Calu3 (cell line): ENCODE results near the gene SMIM17. TPM values are rescaled to one million over a fixed set of nuclear protein-coding genes. Genes with fewer than 3 reads are reported as not detected.

Source experiments
- BruUV-seq: library from RNA; stranded (reverse); fragments of 400-500 nt; replicated peaks from 2 replicates; lab custom pipeline; 2021; lab: Mats Ljungman, UMichigan
- CTCF ChIA-PET: fragments of 300-600 bp; sonication (Branson Sonifier 250); formaldehyde crosslinking; loops from one replicate; lab custom pipeline; 2022; ENCODE audit warnings: antibody characterized with exemption; lab: Charles Lee
- DNase-seq: peaks from one replicate; pipeline ENCODE4 v3.0.0; 2022
- H3K27ac Mint-ChIP-seq: one replicate; pipeline ENCODE4 v1.8.0; 2022; ENCODE audit warnings: mixed read lengths; ENCODE audit not compliant: unreplicated experiment
- H3K27me3 Mint-ChIP-seq: one replicate; pipeline ENCODE4 v1.8.0; 2022; ENCODE audit warnings: mixed read lengths; ENCODE audit not compliant: unreplicated experiment
- H3K36me3 Mint-ChIP-seq: one replicate; pipeline ENCODE4 v1.8.0; 2022; ENCODE audit warnings: mild to moderate bottlenecking, moderate library complexity, mixed read lengths; ENCODE audit not compliant: insufficient read depth, unreplicated experiment
- H3K4me1 Mint-ChIP-seq: one replicate; pipeline ENCODE4 v1.8.0; 2022; ENCODE audit warnings: mild to moderate bottlenecking, low read depth, mixed read lengths; ENCODE audit not compliant: unreplicated experiment
- H3K4me3 Mint-ChIP-seq: one replicate; pipeline ENCODE4 v1.8.0; 2022; ENCODE audit warnings: mild to moderate bottlenecking, low read depth, moderate library complexity, mixed read lengths; ENCODE audit not compliant: unreplicated experiment
- H3K9me3 Mint-ChIP-seq: one replicate; pipeline ENCODE4 v1.8.0; 2022; ENCODE audit warnings: low read depth, mixed read lengths; ENCODE audit not compliant: unreplicated experiment
- intact Hi-C: fragments of 100-400 bp; cut with micrococcal nuclease; formaldehyde crosslinking; loops from one replicate; pipeline ENCODE4 v1.10.0; 2022; ENCODE audit not compliant: unreplicated experiment
- total RNA-seq: library from RNA; stranded (reverse); gene quantifications from 2 replicates; pipeline ENCODE4 v1.2.3, GENCODE V29; 2022
- TF ChIP-seq, protein P1 (sequence below): fragments of 200-600 bp; IDR thresholded peaks from one replicate; pipeline ENCODE4 v1.8.0; 2022; ENCODE audit warnings: antibody characterized with exemption; ENCODE audit not compliant: unreplicated experiment

The SMIM17 gene
- total RNA-seq, 1 experiment from 2014 or later = not detected

DNA sequence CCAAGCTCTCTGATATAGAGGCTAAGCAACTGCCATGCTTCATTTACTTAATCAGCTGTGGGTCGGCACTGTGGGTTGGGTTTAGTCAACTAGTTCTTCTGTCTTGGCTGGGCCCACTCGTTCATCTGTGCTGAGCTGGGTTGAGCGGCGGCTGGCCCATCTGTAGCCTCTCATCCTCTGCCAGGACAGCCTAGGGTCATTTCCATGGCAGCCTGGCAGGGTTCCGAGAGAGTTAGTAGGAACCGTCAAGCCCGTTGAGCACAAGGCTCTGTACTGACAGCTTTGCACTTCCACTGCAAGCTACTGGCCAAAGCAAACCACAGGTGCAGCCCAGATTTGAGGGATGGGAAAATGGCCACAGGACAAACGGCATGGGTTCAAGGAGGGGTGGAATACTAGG, 35.2 kb downstream of the SMIM17 start:
- Mint-ChIP-seq H3K4me3 (no peak overlapping the region), H3K27me3 (no peaks in the 10 kb centered on the region), H3K9me3 (peaks cover 18% of the 10 kb centered on the region), H3K27ac (no peak overlapping the region), H3K4me1 (no peaks in the 10 kb centered on the region), H3K36me3 (no peaks in the 10 kb centered on the region)
- TF ChIP-seq, protein P1, sequence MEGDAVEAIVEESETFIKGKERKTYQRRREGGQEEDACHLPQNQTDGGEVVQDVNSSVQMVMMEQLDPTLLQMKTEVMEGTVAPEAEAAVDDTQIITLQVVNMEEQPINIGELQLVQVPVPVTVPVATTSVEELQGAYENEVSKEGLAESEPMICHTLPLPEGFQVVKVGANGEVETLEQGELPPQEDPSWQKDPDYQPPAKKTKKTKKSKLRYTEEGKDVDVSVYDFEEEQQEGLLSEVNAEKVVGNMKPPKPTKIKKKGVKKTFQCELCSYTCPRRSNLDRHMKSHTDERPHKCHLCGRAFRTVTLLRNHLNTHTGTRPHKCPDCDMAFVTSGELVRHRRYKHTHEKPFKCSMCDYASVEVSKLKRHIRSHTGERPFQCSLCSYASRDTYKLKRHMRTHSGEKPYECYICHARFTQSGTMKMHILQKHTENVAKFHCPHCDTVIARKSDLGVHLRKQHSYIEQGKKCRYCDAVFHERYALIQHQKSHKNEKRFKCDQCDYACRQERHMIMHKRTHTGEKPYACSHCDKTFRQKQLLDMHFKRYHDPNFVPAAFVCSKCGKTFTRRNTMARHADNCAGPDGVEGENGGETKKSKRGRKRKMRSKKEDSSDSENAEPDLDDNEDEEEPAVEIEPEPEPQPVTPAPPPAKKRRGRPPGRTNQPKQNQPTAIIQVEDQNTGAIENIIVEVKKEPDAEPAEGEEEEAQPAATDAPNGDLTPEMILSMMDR = no peak
- no peak for DNase-seq
- no TSS peak for BruUV-seq
- intact Hi-C loops = no loop called here
- CTCF ChIA-PET = no interaction called here

DNA sequence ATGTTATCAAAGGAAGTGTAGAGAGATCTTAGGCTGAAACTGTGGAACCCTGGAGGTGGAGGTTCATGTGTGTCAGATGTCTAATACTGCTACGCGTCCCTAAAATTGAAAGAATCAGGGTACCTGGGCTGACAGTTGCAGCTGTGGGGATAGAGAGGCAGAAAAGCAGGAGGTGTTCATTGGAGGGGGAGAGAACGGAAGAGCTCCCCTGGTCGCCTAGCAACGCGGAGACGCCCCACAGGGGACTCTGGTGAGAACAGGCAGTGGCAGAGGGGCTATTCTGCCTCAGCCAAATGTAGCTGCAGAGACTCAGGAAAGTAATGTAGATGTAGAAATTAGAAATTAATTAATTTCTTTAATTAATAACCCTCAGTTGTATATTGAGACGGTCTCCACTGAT, 38.7 kb downstream of the SMIM17 start:
- BruUV-seq = no TSS peak
- intact Hi-C loops = no loop called here
- Mint-ChIP-seq H3K4me3 (no peak overlapping the region), H3K27ac (no peak overlapping the region), H3K36me3 (no peaks in the 10 kb centered on the region), H3K27me3 (no peaks in the 10 kb centered on the region), H3K4me1 (no peaks in the 10 kb centered on the region), H3K9me3 (peaks cover 18% of the 10 kb centered on the region)
- TF ChIP-seq, protein P1 = no peak
- CTCF ChIA-PET = no interaction called here
- no peak for DNase-seq

DNA sequence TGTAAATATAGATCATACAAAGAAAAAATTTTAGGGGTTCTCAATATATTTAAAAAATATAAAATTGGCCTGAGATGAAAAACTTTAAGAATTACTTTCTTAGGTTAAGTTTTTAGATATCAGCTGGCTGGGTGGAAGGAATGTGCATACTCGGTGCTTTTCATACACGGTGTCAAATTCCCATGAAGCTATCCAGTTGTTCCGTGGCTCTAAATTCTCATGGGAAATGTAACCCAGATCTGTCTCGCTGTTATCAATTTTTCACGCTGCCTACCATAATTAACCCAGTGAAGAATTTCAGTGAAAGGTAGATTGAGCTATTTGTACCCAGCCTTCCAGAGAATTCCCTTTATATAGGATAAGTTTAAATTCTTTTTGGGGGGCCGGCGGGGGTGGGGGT, 40.2 kb downstream of the SMIM17 start:
- no peak overlapping the region for H3K4me3 Mint-ChIP-seq
- H3K4me1 Mint-ChIP-seq = no peaks in the 10 kb centered on the region
- no peaks in the 10 kb centered on the region for H3K27me3 Mint-ChIP-seq
- intact Hi-C loops = no loop called here
- peaks cover 22% of the 10 kb centered on the region for H3K9me3 Mint-ChIP-seq
- BruUV-seq = no TSS peak
- CTCF ChIA-PET = no interaction called here
- no peak for DNase-seq
- TF ChIP-seq, protein P1 = no peak
- no peaks in the 10 kb centered on the region for H3K36me3 Mint-ChIP-seq
- H3K27ac Mint-ChIP-seq = no peak overlapping the region

DNA sequence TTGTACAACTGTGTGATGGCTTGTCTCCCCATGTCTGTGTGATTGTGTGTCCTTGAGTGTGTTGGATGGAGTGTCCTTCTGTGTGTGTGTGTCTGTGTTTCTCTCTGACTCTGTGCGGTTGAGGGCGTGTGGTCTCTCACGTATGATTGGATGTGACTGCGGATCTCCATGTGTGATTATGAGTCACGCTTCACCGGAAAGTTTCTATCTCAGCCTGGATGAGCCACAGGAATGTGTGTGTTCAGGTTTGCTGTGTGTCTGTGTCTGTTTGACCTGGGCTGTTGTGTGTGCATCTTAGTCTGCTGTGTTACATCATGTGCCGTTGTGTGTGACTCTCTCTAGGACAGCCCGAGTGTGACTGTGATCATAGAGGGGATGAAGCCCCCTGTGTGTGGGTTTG, 44.1 kb downstream of the SMIM17 start:
- TF ChIP-seq, protein P1 = no peak
- no peaks in the 10 kb centered on the region for H3K4me1 Mint-ChIP-seq
- DNase-seq = no peak
- BruUV-seq = no TSS peak
- peaks cover 17% of the 10 kb centered on the region for H3K9me3 Mint-ChIP-seq
- CTCF ChIA-PET = no interaction called here
- no peaks in the 10 kb centered on the region for H3K36me3 Mint-ChIP-seq
- H3K4me3 Mint-ChIP-seq = no peak overlapping the region
- no peaks in the 10 kb centered on the region for H3K27me3 Mint-ChIP-seq
- intact Hi-C loops = no loop called here
- no peak overlapping the region for H3K27ac Mint-ChIP-seq
